ENCODE results near the gene SLC43A3. TPM values are rescaled to one million over a fixed set of nuclear protein-coding genes. Genes with fewer than 3 reads are reported as not detected.
"Not testable (repeated sequence)": the region's sequence is repeated elsewhere in the genome, so short reads cannot be mapped to it uniquely, and the experiment has no call there.

The SLC43A3 gene
- total and polyA plus RNA-seq, 2 donors = 17.8 to 28.7 TPM

DNA sequence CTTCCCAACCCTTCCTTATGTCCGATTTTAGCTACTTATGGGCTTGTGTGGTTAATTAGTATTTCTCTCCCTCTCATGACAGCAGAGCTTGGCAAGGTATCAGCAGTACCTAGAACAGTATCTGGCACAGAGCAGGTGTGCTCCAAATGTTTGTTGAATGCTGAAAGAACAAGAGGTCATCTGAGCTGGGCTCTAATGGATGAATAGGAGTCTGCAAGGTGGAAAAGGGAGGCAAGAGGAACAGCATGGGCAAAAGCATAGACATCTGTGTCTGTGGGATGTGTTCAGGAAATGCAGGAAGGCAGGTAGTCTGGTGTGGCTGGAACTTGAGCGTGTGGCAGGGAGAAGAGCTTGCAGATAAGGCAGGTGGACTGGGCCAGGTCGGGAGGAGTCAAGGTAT, 65.0 kb downstream of the SLC43A3 start:
- Histone ChIP-seq H3K36me3 (ENCODE audit: control insufficient read depth in 2 of 2, insufficient read depth in 2 of 2, low read length in 1 of 2) (no peaks in the 10 kb centered on the region), H3K27me3 (ENCODE audit: control insufficient read depth in 2 of 2, insufficient read depth in 1 of 2, low read length in 1 of 2) (no peaks in the 10 kb centered on the region), H3K27ac (ENCODE audit: low read depth in 1 of 2, low read length in 1 of 2) (no peak overlapping the region), H3K9me3 (ENCODE audit: control insufficient read depth in 2 of 2, insufficient read depth in 1 of 2, low read length in 1 of 2) (no peaks in the 10 kb centered on the region), H3K4me1 (ENCODE audit: control insufficient read depth in 2 of 2, insufficient read depth in 2 of 2, low read length in 2 of 2) (no peaks in the 10 kb centered on the region), H3K4me3 (ENCODE audit: low read length in 2 of 2) (no peak overlapping the region)
- 72% methylated on average over 3 of the region's 3 CpGs for WGBS
- DNase-seq (ENCODE audit: low read depth in 6 of 9, low spot score in 9 of 9) = no peak

- H3K27ac ChIP-seq (ENCODE audit: low read depth in 1 of 2, low read length in 1 of 2); H3K36me3 ChIP-seq (ENCODE audit: control insufficient read depth in 2 of 2, insufficient read depth in 2 of 2, low read length in 1 of 2); H3K4me3 ChIP-seq (ENCODE audit: low read length in 2 of 2); H3K4me1 ChIP-seq (ENCODE audit: control insufficient read depth in 2 of 2, insufficient read depth in 2 of 2, low read length in 2 of 2); DNase-seq (ENCODE audit: low read depth in 6 of 9, low spot score in 9 of 9); H3K27me3 ChIP-seq (ENCODE audit: control insufficient read depth in 2 of 2, insufficient read depth in 1 of 2, low read length in 1 of 2); H3K9me3 ChIP-seq (ENCODE audit: control insufficient read depth in 2 of 2, insufficient read depth in 1 of 2, low read length in 1 of 2): not testable (repeated sequence)
Measured at GRCh38 chr11:57361420-57361819, 65.5 kb downstream of the SLC43A3 start.

DNA sequence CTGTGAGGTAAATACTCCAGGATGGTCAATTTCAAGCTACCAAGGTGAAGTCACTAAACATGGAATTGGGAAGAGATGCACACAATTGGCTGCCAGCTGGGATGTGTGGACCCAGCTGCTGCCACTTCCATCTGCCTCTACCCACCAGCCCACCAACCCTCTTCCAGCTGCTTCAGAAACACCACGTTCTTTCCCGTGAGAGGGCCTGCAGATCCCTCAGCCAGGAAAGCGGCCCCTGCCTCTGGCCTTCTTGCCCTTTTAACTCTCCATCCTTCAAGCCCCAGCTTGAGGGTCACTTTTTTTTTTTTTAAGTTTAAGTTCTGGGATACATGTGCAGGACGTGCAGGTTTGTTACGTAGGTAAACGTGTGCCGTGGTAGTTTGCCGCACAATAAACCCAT, 65.9 kb downstream of the SLC43A3 start:
- H3K36me3 ChIP-seq (ENCODE audit: control insufficient read depth in 2 of 2, insufficient read depth in 2 of 2, low read length in 1 of 2) = no peaks in the 10 kb centered on the region
- WGBS = 98% methylated on average over 8 of the region's 8 CpGs
- no peaks in the 10 kb centered on the region for H3K4me1 ChIP-seq (ENCODE audit: control insufficient read depth in 2 of 2, insufficient read depth in 2 of 2, low read length in 2 of 2)
- H3K27ac ChIP-seq (ENCODE audit: low read depth in 1 of 2, low read length in 1 of 2) = no peak overlapping the region
- no peaks in the 10 kb centered on the region for H3K9me3 ChIP-seq (ENCODE audit: control insufficient read depth in 2 of 2, insufficient read depth in 1 of 2, low read length in 1 of 2)
- no peak overlapping the region for H3K4me3 ChIP-seq (ENCODE audit: low read length in 2 of 2)
- no peak for DNase-seq (ENCODE audit: low read depth in 6 of 9, low spot score in 9 of 9)
- no peaks in the 10 kb centered on the region for H3K27me3 ChIP-seq (ENCODE audit: control insufficient read depth in 2 of 2, insufficient read depth in 1 of 2, low read length in 1 of 2)

GRCh38 chr11:57359896-57360690, 66.8 kb downstream of the SLC43A3 start:
- H3K27me3 ChIP-seq (ENCODE audit: control insufficient read depth in 2 of 2, insufficient read depth in 1 of 2, low read length in 1 of 2) = no peaks in the 10 kb centered on the region
- no peaks in the 10 kb centered on the region for H3K4me1 ChIP-seq (ENCODE audit: control insufficient read depth in 2 of 2, insufficient read depth in 2 of 2, low read length in 2 of 2)
- no peaks in the 10 kb centered on the region for H3K36me3 ChIP-seq (ENCODE audit: control insufficient read depth in 2 of 2, insufficient read depth in 2 of 2, low read length in 1 of 2)
- no peak for DNase-seq (ENCODE audit: low read depth in 6 of 9, low spot score in 9 of 9)
- H3K4me3 ChIP-seq (ENCODE audit: low read length in 2 of 2) = no peak overlapping the region
- no peaks in the 10 kb centered on the region for H3K9me3 ChIP-seq (ENCODE audit: control insufficient read depth in 2 of 2, insufficient read depth in 1 of 2, low read length in 1 of 2)
- H3K27ac ChIP-seq (ENCODE audit: low read depth in 1 of 2, low read length in 1 of 2) = no peak overlapping the region
- WGBS = 96% methylated on average over 9 of the region's 9 CpGs

GRCh38 chr11:57359396-57359795, 67.5 kb downstream of the SLC43A3 start:
- Histone ChIP-seq H3K27me3 (ENCODE audit: control insufficient read depth in 2 of 2, insufficient read depth in 1 of 2, low read length in 1 of 2) (peaks cover 0 to 3% of the 10 kb centered on the region in 2 donors), H3K4me3 (ENCODE audit: low read length in 2 of 2) (no peak overlapping the region), H3K4me1 (ENCODE audit: control insufficient read depth in 2 of 2, insufficient read depth in 2 of 2, low read length in 2 of 2) (no peaks in the 10 kb centered on the region), H3K36me3 (ENCODE audit: control insufficient read depth in 2 of 2, insufficient read depth in 2 of 2, low read length in 1 of 2) (no peaks in the 10 kb centered on the region), H3K9me3 (ENCODE audit: control insufficient read depth in 2 of 2, insufficient read depth in 1 of 2, low read length in 1 of 2) (no peaks in the 10 kb centered on the region), H3K27ac (ENCODE audit: low read depth in 1 of 2, low read length in 1 of 2) (no peak overlapping the region)
- DNase-seq (ENCODE audit: low read depth in 6 of 9, low spot score in 9 of 9) = no peak
- 96% methylated on average over 5 of the region's 5 CpGs for WGBS

- no peak for DNase-seq (ENCODE audit: low read depth in 6 of 9, low spot score in 9 of 9)
- Histone ChIP-seq H3K36me3 (ENCODE audit: control insufficient read depth in 2 of 2, insufficient read depth in 2 of 2, low read length in 1 of 2) (no peaks in the 10 kb centered on the region), H3K27me3 (ENCODE audit: control insufficient read depth in 2 of 2, insufficient read depth in 1 of 2, low read length in 1 of 2) (peaks cover 0 to 3% of the 10 kb centered on the region in 2 donors), H3K9me3 (ENCODE audit: control insufficient read depth in 2 of 2, insufficient read depth in 1 of 2, low read length in 1 of 2) (no peaks in the 10 kb centered on the region), H3K4me3 (ENCODE audit: low read length in 2 of 2) (no peak overlapping the region), H3K27ac (ENCODE audit: low read depth in 1 of 2, low read length in 1 of 2) (no peak overlapping the region), H3K4me1 (ENCODE audit: control insufficient read depth in 2 of 2, insufficient read depth in 2 of 2, low read length in 2 of 2) (no peaks in the 10 kb centered on the region)
- 93% methylated on average over 9 of the region's 9 CpGs for WGBS
Measured at GRCh38 chr11:57358991-57359390, 67.9 kb downstream of the SLC43A3 start.

GRCh38 chr11:57358543-57358961, 68.4 kb downstream of the SLC43A3 start:
- no peak for DNase-seq (ENCODE audit: low read depth in 6 of 9, low spot score in 9 of 9)
- no peak overlapping the region for H3K27ac ChIP-seq (ENCODE audit: low read depth in 1 of 2, low read length in 1 of 2)
- WGBS = 91% methylated on average over 9 of the region's 9 CpGs
- H3K4me1 ChIP-seq (ENCODE audit: control insufficient read depth in 2 of 2, insufficient read depth in 2 of 2, low read length in 2 of 2) = no peaks in the 10 kb centered on the region
- H3K36me3 ChIP-seq (ENCODE audit: control insufficient read depth in 2 of 2, insufficient read depth in 2 of 2, low read length in 1 of 2) = no peaks in the 10 kb centered on the region
- H3K4me3 ChIP-seq (ENCODE audit: low read length in 2 of 2) = no peak overlapping the region
- H3K9me3 ChIP-seq (ENCODE audit: control insufficient read depth in 2 of 2, insufficient read depth in 1 of 2, low read length in 1 of 2) = no peaks in the 10 kb centered on the region
- peaks cover 0 to 3% of the 10 kb centered on the region in 2 donors for H3K27me3 ChIP-seq (ENCODE audit: control insufficient read depth in 2 of 2, insufficient read depth in 1 of 2, low read length in 1 of 2)

DNA sequence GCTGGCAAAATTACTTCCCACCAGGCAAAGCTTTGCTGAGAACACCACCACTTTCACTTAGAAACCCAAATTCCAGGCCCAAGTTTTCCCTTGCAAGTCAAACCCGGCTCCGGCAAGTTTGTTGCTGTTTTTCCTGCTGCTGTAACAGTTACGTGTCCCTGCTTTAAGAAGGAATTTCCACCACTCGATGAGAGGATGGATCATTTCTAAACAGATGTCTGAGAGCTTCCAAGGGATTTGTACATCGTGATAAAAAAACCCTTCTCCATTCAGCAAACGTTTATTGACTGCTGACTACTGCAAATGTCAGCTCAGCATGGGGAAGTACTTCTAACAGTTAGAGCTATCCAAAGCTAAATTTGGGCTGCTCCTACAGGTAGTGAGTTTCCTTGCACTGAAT, 69.1 kb downstream of the SLC43A3 start:
- WGBS = 68% methylated on average over 6 of the region's 6 CpGs
- H3K4me1 ChIP-seq (ENCODE audit: control insufficient read depth in 2 of 2, insufficient read depth in 2 of 2, low read length in 2 of 2) = no peaks in the 10 kb centered on the region
- no peaks in the 10 kb centered on the region for H3K36me3 ChIP-seq (ENCODE audit: control insufficient read depth in 2 of 2, insufficient read depth in 2 of 2, low read length in 1 of 2)
- peaks cover 0 to 3% of the 10 kb centered on the region in 2 donors for H3K27me3 ChIP-seq (ENCODE audit: control insufficient read depth in 2 of 2, insufficient read depth in 1 of 2, low read length in 1 of 2)
- H3K9me3 ChIP-seq (ENCODE audit: control insufficient read depth in 2 of 2, insufficient read depth in 1 of 2, low read length in 1 of 2) = no peaks in the 10 kb centered on the region
- no peak overlapping the region for H3K27ac ChIP-seq (ENCODE audit: low read depth in 1 of 2, low read length in 1 of 2)
- no peak for DNase-seq (ENCODE audit: low read depth in 6 of 9, low spot score in 9 of 9)
- no peak overlapping the region for H3K4me3 ChIP-seq (ENCODE audit: low read length in 2 of 2)

DNA sequence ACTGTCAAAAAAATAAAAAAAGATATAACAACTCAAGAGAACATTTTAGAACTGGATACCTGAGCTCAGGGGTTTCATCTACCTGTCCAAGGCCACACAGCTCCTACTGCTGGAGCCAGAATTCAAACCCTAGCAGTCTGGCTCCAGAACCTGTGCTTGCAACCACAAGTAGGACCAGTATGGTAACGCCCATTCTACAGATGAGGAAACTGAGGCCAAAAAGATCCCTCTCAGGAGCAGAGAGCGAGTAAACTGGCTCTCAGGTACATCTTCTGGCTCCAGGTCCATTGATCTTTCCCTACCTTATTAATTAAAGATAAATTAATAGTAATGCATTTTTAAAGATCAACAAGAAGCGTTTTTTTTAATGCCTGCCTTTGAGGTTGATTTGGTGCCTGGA, 69.6 kb downstream of the SLC43A3 start:
- H3K9me3 ChIP-seq (ENCODE audit: control insufficient read depth in 2 of 2, insufficient read depth in 1 of 2, low read length in 1 of 2) = no peaks in the 10 kb centered on the region
- no peak for DNase-seq (ENCODE audit: low read depth in 6 of 9, low spot score in 9 of 9)
- 98% methylated on average over 3 of the region's 3 CpGs for WGBS
- H3K27me3 ChIP-seq (ENCODE audit: control insufficient read depth in 2 of 2, insufficient read depth in 1 of 2, low read length in 1 of 2) = peaks cover 0 to 3% of the 10 kb centered on the region in 2 donors
- no peak overlapping the region for H3K27ac ChIP-seq (ENCODE audit: low read depth in 1 of 2, low read length in 1 of 2)
- no peaks in the 10 kb centered on the region for H3K4me1 ChIP-seq (ENCODE audit: control insufficient read depth in 2 of 2, insufficient read depth in 2 of 2, low read length in 2 of 2)
- no peak overlapping the region for H3K4me3 ChIP-seq (ENCODE audit: low read length in 2 of 2)
- no peaks in the 10 kb centered on the region for H3K36me3 ChIP-seq (ENCODE audit: control insufficient read depth in 2 of 2, insufficient read depth in 2 of 2, low read length in 1 of 2)

All from thymus (tissue), 11 donors.